Measurements from ENCODE around the gene CHD9NB.

The CHD9NB gene

DNA sequence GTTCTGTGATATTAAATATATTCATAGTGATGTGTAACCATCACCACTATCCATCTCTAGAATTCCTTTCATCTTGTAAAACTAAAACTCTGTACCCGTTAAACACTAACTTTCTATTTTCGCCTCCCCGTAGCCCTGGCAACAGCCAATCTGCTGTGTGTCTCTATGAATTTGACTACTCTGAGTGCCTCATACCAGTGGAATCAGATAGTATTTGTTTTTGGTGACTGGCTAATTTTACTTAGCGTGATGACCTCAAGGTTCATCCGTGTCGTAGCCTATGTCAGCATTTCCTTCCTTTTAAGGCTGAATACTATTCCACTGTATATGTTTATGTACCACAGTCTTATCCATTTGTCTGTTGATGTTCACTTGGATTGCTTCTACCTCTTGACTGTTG is 20.3 kb upstream of the CHD9NB start:
- TF ChIP-seq, protein P1, sequence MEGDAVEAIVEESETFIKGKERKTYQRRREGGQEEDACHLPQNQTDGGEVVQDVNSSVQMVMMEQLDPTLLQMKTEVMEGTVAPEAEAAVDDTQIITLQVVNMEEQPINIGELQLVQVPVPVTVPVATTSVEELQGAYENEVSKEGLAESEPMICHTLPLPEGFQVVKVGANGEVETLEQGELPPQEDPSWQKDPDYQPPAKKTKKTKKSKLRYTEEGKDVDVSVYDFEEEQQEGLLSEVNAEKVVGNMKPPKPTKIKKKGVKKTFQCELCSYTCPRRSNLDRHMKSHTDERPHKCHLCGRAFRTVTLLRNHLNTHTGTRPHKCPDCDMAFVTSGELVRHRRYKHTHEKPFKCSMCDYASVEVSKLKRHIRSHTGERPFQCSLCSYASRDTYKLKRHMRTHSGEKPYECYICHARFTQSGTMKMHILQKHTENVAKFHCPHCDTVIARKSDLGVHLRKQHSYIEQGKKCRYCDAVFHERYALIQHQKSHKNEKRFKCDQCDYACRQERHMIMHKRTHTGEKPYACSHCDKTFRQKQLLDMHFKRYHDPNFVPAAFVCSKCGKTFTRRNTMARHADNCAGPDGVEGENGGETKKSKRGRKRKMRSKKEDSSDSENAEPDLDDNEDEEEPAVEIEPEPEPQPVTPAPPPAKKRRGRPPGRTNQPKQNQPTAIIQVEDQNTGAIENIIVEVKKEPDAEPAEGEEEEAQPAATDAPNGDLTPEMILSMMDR (IDR thresholded peaks at IDR 0.05; ENCODE audit: unreplicated experiment in 3 of 3), result no peak
- Mint-ChIP-seq H3K4me3 (peak overlapping the region in 1 of 3 experiments; percentile 43), H3K27me3 (ENCODE audit: low read depth) (no peaks in the 10 kb centered on the region), H3K36me3 (ENCODE audit: low read depth) (peaks cover 50% of the 10 kb centered on the region), H3K27ac (peak overlapping the region; percentile 36 to 79 (median 68)), H3K4me1 (peaks cover 37% of the 10 kb centered on the region), H3K9me3 (peaks cover 12% of the 10 kb centered on the region)

DNA sequence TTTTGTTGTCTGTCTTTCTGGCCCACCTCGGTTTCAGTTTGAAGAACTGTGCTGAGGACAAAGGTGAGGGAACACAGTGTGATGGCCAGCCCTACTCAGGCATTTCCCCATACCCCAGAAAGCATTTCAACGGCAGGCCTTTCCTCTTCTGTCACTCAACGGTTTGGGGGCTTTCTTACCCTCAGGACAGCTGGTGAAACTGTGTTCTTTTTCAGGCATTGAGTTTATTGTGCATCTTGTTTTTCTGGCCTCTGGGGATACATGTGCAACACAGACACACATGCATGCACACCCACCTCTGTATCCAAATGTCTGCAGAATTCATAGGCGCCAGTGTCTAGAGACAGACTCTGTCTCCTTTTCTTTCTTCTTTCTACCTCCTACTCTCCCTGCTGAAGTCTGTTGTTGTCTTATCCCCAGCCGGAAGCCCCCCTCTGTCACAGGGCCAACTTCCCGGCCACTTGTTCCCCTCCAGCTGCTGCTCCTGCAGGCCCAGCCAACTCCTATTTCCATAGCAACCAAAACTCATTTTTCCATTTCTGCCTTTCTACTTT is 19.1 kb upstream of the CHD9NB start:
- peaks cover 33% of the 10 kb centered on the region for H3K4me1 Mint-ChIP-seq
- H3K27ac Mint-ChIP-seq, result peak overlapping the region; percentile 99
- TF ChIP-seq, protein P1 (IDR thresholded peaks at IDR 0.05; ENCODE audit: unreplicated experiment in 3 of 3), result no peak

DNA sequence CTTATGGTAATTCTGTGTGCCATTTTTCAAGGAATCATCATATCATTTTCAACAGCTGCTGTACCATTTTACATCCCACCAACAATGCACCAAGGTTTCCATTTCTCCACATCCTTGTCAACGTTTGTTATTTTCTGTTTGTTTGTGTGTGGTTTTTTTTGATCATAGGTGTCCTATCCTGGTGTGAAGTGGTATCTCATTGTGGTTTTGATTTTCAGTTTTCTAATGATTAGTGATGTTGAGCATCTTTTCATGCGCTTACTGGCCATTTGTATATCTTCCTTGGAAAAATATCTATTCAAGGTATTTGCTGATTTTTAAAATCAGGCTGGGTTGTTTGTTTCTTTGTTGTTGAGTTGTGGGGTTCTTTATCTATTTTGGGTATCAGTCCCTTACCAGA is 17.1 kb upstream of the CHD9NB start:
- Mint-ChIP-seq H3K27me3 (ENCODE audit: low read depth) (no peaks in the 10 kb centered on the region), H3K9me3 (peaks cover 7% of the 10 kb centered on the region), H3K27ac (peak overlapping the region in 2 of 3 experiments; percentile 82 to 99), H3K4me1 (peaks cover 44% of the 10 kb centered on the region), H3K4me3 (no peak overlapping the region), H3K36me3 (ENCODE audit: low read depth) (peaks cover 48% of the 10 kb centered on the region)
- TF ChIP-seq, protein P1 (IDR thresholded peaks at IDR 0.05; ENCODE audit: unreplicated experiment in 3 of 3), result no peak

More for the DNA sequence above, 19.1 kb upstream of the CHD9NB start:
- Mint-ChIP-seq H3K9me3 (peaks cover 12% of the 10 kb centered on the region), H3K36me3 (ENCODE audit: low read depth) (peaks cover 53% of the 10 kb centered on the region), H3K4me3 (peak overlapping the region; percentile 69 to 85 (median 80)), H3K27me3 (ENCODE audit: low read depth) (no peaks in the 10 kb centered on the region)

DNA sequence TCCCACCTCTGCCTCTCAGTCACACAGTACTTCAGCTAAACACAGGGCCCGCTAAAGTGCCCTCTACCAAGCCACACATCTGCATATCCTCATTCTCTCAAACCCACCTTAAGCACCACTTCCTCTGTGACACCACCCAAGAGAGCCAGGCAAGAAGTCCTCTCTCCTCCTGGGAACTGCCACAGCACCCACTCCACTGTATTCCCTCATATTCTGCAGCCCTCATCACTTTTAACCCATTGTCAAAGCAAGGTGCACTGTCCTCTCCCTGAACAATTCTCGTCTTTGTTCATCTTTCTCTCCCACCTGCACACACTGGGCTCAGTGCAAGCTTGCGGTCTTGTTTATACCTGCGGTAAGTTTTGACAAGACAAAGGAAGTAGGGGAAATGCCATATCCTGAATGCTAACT is 15.7 kb upstream of the CHD9NB start:
- Mint-ChIP-seq H3K4me3 (no peak overlapping the region), H3K9me3 (no peaks in the 10 kb centered on the region), H3K27ac (peak overlapping the region in 2 of 3 experiments; percentile 8 to 66), H3K27me3 (ENCODE audit: low read depth) (no peaks in the 10 kb centered on the region), H3K36me3 (ENCODE audit: low read depth) (peaks cover 38% of the 10 kb centered on the region), H3K4me1 (peaks cover 44% of the 10 kb centered on the region)
- TF ChIP-seq, protein P1 (IDR thresholded peaks at IDR 0.05; ENCODE audit: unreplicated experiment in 3 of 3), result no peak

DNA sequence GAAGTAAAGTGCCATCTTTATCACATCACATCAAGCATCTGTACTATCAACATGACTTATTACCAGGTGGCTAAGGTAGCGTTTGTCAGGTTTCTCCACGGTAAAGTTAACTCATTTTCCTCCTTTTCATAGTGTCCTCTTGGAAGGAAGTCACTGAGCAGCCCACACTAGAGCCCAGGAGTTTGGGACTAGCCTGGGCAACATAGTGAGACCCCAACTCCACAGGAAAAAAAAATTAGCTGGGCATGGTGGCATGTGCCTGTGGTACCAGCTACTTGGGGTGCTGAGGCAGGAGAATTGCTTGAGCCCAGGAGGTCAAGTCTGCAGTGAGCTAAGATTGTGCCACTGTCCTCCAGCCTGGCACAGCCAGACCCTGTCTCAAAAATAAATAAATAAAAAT is 15.0 kb upstream of the CHD9NB start:
- H3K27me3 Mint-ChIP-seq (ENCODE audit: low read depth), result no peaks in the 10 kb centered on the region
- H3K4me1 Mint-ChIP-seq, result peaks cover 37% of the 10 kb centered on the region
- H3K27ac Mint-ChIP-seq, result no peak overlapping the region
- no peaks in the 10 kb centered on the region for H3K9me3 Mint-ChIP-seq
- TF ChIP-seq, protein P1 (IDR thresholded peaks at IDR 0.05; ENCODE audit: unreplicated experiment in 3 of 3), result no peak
- peaks cover 32% of the 10 kb centered on the region for H3K36me3 Mint-ChIP-seq (ENCODE audit: low read depth)
- H3K4me3 Mint-ChIP-seq, result no peak overlapping the region

DNA sequence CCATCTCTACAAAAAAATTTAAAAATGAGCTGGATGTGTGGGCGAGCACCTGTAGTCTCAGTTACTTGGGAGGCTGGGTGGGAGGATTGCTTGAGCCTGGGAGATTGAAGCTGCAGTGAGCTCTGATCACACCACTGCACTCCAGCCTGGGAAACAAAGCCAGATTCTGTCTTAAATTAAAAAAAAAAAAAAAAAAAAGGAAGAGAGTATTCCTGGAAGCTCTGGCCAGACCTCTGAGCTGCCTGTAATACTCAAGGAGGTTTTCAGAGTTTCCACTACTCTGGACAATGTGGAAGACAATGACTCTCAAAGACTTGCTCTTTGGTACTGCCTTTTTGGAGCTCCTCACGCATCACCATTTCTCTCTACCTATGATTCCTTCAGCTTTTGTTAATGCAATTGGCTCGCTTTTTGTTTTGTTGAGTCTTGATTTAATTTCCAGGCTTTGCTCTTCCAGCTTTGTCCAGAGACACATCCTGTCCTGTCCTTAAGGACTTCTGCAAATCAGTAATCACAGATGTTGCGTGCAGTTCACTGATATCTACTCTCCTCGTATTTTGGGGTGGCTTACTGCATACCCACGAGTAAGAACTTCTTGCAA is 12.9 kb upstream of the CHD9NB start:
- Mint-ChIP-seq H3K36me3 (ENCODE audit: low read depth) (peaks cover 27% of the 10 kb centered on the region), H3K27ac (peak overlapping the region; percentile 41 to 82 (median 61)), H3K9me3 (no peaks in the 10 kb centered on the region), H3K4me3 (no peak overlapping the region), H3K27me3 (ENCODE audit: low read depth) (no peaks in the 10 kb centered on the region), H3K4me1 (peaks cover 33% of the 10 kb centered on the region)
- TF ChIP-seq, protein P1 (IDR thresholded peaks at IDR 0.05; ENCODE audit: unreplicated experiment in 3 of 3), result no peak
